GM18907 (cell line): ENCODE data around the gene ZSCAN10.
"Not testable (repeated sequence)": the region's sequence is repeated elsewhere in the genome, so short reads cannot be mapped to it uniquely, and the experiment has no call there.

Experiments used
- ATAC-seq: cut with Tn5 transposase; IDR thresholded peaks from one replicate; pipeline ENCODE4 v1.9.1; 2021; ENCODE audit warnings: mild to moderate bottlenecking, moderate library complexity; ENCODE audit not compliant: unreplicated experiment

The ZSCAN10 gene

DNA sequence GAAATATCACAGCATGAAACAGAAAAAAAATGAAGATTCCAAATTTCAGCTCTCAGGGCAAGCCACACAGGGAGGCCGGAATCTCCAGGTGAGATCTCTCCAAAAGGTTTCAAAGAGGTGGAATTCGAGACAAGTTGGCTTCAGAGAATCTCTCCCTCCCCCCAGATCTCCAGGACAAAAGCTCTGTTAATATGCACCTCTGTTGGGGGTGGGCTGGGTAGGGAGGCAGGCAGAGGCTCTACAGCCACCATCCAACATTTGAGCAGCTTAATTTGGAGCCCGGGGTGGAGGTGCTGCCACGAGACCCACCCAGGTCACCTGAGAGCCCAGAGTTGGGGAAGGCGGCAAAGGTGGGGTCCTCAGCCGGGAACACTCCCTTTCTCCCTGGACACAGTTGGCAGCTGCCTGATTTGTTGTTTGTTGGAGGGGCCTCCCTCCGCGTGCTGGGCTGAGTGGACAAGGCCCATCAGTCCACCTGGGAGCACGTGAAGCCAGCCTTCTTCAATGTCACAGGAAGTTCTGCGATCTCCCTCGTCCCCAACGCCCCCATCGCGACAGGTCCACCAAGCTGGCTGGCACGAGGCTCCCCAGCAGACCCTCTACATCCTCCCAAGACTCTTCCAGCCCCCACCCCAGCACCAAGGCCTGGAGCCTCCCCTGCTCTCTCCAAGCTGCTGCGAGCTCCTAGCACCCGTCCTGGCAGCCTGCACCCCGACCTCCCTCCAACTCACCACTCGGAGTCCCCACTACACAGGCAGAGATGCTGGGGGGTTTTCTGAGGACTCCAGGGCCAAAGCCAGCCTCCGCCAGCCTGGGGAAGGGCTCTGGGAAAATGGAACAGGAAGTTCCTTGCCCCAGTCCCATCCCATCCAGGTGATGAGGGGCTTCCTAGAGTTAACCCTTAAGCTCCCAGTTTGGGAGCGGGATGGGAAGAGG lies at the start of gene ZSCAN10:
ZSCAN10 (minus strand) TSS at position 836 of the 936 bp plus-strand sequence. CDS start 6,357 bp downstream, outside the sequence.
- no peak for ATAC-seq

DNA sequence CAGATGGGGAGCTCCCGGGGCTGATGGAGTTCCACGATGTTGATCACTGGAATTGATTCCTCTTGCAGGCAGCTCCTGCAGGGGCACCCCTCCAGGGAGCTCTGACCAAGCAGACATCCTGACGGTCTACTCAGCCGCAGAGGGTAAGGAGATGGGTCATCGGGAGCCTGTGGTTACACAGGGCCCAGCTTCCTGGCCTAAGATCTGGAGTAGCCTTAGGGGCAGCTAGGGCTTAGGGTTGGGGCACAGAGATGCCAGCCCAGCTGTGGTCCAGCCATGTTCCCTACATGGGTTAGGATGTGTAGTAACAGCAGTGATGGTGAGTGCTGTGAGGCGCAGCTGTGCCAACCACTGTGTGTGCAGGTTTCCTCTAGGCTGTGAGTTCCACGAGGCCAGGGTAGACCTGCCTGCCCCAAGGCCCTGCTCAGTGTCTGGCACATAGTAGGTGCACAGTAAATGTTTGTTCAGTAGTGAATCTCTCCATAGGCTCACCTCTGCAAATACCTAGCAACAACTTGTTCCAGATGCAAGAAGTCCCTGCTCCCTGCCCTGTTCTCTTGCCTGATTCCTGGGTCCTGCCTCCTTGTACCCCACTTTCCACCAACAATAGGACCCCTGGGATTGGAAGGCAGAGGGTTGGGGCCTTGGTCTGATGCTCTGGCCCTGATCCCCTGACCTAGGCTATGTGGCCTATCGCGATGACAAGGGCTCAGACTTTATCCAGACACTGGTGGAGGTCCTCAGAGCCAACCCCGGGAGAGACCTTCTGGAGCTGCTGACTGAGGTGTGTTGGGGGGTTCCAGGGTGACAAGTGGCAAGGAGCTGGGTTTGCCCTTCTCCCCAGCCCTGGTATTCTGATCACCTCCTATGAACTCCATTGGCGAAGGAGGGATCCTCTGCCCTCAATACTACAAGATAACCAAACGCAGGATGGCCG lies 49.4 kb upstream of the ZSCAN10 start:
- ATAC-seq, result no peak

DNA sequence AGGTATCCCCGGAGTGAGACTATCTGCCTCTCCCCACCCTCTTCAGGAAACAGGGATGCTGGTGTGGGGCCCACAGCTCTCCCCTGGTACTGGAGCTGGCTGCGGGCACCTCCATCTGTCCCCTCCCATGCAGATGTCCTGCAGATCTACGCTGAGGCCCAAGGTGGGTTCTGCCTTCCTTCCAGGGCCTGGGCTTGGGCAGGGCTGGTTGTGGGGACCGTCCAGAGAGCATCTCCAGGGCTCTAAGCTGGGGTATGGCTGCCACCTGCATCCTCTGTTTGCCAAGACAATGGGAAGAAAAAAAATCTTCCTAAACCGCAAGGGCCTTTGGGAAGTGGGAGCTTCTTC lies 48.6 kb upstream of the ZSCAN10 start:
- ATAC-seq, result no peak

DNA sequence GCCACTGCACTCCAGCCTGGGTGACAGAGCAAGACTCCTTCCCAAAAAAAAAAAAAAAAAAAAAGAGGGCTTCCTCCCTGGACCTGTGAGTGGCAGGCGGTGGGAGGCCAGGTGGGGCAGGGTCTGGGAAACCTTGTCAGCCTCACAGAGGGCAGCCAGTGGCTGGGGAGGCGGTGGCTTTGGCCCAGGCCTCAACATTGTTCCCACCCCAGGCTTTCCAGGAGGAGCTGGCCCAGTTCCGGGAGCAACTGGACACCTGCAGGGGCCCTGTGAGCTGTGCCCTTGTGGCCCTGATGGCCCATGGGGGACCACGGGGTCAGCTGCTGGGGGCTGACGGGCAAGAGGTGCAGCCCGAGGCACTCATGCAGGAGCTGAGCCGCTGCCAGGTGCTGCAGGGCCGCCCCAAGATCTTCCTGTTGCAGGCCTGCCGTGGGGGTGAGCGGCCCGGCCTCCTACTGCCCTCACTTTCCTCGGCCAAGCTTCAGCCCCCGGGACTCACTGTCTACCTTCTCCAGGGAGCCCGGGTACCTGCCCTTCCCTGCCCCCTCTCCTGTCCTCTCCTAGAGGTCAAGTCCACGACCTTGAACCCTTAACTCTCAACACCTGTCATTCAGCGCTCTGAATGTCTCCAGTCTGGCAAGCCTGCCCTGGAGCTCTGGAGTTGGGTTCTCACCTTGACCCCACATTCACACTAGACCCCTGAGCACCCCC lies 48.1 kb upstream of the ZSCAN10 start:
- no peak for ATAC-seq

DNA sequence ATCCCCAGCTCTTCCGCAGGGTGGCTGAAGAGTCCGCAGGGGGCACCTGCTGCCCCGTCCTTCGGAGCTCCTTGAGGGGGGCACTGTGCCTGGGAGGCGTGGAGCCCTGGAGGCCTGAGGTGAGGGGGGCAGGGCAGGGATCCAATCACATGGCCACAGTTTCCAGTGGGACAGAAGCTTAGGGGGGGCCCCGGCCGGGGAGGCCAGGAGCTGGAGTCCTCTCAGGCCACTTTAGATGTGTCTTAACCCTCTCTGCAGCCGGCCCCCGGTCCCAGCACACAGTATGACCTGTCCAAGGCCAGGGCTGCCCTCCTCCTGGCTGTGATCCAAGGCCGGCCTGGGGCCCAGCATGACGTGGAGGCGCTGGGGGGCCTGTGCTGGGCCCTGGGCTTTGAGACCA lies 46.6 kb upstream of the ZSCAN10 start:
- no peak for ATAC-seq

DNA sequence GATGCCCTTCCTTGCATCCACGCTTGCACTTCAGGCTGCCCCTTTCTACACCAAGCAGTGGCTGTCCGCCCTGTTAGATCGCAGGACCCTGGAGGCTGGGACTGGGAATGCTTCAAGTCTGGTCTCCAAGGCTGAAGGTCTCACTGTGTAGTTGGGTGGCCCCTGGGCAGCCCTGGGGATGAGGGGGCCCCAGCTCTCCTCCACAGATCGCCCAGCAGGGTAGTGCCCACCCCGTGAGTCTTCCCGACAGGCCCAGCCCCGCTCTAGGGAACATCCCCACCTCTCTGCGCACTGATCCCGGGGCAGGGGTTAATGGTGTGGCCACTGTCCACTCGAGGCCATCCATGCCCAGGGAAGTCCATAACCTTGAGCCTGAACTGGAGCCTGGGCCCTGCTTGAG lies 46.1 kb upstream of the ZSCAN10 start:
- no peak for ATAC-seq

DNA sequence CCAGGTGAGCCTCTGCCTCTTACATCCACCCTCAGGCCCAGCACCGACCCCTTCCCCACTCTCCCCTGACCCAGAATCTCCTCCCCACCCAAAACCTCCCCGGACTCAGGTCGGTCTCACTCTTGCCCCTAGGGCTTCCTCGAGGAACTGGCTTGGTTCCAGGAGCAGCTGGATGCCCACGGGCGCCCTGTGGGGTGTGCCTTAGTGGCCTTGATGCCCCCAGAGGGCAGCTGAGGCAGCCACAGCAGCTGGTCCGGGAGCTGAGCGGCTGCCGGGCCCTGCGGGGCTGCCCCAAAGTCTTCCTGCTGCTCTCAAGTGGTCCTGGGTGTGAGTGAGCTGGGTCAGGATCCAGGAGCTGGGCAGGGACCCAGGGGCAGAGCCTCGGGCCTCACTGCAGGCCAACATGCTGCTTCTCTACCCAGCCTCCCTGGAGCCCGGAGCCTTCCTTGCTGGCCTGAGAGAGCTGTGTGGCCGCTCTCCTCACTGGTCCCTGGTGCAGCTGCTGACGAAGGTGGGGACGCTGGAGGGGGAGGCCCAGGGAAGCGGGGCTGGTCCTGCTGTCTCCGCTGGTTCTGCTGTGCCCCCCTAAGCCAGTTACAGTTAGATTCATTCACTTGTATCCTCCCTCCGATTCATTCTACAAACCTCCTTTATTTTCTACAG lies 45.4 kb upstream of the ZSCAN10 start:
- no peak for ATAC-seq

DNA sequence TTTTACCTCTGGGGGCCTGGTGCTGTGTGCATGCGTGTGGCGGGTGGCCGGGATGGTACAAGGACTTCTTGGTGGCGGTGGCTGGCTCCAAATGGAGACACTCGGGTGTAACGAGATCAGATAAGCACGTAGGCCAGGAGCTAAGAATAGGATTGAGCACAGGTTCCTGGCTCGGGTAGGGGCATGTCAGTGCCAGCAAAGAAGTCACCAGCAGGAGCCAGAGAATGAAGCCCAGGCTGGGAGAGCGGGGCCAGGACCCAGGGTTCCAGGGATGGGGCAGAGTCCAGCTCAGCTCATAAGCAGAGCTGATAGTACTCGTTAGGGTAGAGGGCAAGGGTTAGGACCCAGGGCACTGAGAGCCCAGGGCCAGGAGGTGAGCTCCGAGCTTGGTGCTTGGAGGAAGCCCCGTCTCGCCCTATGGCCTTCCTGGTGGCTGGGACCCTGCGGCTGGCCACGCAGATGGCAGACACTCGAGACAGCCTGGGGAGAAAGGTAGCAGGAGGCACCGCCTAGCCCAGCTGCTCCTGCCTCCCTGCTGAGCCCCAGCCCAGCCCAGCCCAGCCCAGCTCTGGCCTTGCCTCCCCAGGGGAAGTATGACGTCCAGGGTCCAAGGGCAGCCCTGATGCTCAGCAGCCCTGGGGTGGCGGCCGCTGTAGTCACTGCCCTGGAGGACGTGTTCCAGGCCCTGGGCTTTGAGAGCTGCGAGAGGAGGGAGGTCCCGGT lies 44.7 kb upstream of the ZSCAN10 start:
- ATAC-seq, result no peak

DNA sequence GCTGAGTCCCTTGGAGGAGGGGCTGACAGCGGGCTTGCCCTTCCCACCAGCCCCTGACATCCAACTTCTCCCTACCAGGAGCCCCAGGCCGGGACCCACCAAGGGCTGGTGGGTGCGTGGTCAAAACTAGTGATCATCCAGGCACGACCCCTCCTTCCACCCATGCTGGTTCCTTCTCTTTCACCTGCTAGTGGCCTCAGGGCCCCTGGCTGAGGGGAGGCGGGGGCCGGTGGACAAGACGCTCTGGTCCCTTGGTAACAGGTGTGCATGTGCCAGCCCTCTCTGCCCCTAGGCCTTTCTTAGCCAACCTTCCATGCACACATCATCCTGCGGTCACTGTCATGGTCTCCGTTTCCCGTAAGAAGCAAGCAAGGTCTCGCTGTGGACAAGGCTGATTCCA lies 44.1 kb upstream of the ZSCAN10 start:
- ATAC-seq, result no peak

DNA sequence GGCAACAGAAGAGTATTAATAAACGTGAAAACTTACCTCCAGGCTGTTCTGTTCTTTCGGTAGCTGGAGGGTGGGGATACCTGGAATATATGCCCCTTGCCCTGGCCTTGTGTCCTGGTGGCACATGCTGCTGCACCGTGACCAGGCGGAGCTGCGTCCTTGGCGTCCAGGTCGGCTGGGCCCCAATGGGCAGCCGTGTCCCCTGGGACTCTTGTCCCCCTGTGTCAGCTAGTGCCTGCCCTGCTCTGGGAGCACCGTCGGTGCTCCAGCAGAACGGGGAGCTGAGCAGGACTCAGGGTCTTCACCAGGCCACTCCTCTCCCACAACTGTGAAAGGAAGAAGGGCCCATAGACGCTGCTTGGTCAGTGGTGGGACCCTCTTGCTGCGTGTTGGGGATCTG lies 43.7 kb upstream of the ZSCAN10 start:
- ATAC-seq, result no peak

DNA sequence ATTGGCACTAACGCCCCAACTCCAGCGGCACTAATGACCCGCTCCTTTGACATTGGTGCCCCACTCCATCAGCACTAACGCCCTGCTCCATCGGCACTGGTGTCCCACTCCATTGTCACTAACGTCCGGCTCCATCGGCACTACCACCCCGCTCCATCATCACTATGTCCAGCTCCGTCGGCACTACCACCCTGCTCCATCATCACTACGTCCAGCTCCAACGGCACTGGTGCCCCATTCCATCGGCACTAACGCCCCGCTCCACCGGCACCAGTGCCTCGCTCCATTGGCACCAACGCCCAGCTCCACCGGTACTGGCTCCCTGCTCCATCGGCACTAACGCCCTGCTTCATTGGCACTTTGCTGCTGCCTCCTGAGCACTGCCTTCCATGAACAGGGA lies 43.2 kb upstream of the ZSCAN10 start:
- no peak for ATAC-seq

DNA sequence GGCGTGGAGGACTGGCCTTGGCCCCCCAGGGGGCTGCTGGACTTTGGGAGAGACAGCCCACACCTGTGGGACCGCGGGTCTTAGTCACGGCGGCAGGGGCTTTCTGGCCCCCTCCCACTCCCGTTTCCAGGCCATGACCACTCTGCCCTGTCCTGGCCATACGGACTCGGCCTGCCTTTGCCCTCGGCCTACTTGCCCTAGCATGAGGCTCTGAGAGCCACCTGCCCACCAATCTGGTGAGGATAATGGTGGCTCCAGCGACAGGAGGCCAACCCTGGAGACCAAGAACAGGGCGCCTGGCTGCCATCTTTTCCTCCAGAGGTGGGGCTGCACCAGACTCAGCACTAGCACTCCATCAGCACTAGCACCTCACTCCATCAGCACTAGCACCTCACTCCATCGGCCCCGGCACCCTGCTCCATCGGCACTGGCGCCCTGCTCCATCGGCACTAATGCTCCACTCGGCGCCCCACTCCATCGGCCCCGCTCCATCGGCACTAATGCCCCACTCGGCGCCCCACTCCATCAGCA lies 42.8 kb upstream of the ZSCAN10 start:
- no peak for ATAC-seq

DNA sequence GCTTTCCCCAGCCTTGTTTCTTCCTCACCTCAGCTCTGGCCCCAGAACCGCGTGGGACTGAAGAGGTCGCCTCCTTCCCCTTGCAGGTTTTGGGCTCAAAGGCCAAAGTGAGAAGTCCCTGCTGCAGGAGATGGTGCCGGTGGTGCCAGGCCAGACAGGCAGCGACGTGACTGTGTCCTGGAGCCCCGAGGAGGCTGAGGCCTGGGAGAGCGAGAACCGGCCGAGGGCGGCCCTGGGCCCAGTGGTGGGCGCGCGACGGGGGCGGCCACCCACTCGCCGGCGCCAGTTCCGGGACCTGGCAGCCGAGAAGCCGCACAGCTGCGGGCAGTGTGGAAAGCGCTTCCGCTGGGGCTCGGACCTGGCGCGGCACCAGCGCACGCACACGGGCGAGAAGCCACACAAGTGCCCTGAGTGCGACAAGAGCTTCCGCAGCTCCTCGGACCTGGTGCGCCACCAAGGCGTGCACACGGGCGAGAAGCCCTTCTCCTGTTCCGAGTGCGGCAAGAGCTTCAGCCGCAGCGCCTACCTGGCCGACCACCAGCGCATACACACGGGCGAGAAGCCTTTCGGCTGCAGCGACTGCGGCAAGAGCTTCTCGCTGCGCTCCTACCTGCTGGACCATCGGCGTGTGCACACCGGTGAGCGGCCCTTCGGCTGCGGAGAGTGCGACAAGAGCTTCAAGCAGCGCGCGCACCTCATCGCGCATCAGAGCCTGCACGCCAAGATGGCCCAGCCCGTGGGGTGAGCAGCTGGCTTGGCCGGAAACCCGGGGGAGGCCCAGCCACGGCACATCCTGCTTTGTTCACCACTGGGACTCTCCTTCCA lies 41.7 kb upstream of the ZSCAN10 start:
- ATAC-seq, result no peak

DNA sequence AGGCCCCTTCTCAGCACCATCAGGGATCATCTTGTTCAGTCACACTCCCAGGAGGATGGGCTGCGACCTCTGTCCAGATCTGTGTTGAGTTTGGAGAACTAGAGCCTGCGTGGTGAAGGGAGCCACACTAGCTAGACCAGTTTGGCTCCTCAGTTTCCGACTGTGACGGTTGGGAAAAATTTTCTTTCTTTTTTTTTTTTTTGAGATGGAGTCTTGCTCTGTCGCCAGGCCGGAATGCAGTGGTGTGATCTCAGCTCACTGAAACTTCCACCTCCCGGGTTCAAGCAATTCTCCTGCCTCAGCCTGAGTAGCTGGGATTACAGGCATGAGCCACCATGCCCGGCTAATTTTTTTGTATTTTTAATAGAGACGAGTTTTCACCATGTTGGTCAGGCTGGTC lies 40.5 kb upstream of the ZSCAN10 start:
- ATAC-seq, result not testable (repeated sequence)

DNA sequence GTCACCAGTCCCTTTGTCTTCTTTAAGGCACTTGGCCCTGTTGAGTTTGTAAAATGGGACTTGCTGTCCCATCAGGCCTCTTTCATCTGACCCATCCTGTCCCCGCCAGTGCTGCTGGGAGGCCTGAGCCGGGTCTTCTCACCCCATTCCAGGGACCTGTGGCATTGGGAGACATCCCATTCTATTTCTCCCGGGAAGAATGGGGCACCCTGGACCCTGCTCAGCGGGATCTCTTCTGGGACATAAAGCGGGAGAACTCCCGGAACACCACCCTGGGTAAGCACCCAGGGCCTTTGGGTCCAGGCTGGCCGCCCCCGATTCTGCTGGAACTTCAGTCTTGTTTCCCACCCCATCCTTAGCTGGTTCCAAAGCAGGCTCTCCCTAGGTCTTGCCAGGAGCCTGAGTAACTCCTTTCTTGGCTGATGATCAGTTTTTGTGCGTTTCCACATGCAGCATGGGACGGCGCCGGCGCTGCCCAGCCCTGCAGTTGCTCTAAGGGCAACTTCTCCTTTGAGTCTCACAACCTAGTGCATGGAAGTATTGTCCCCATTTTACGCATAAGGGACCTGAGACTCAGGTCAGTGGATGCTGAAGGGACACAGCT lies 39.8 kb upstream of the ZSCAN10 start:
- no peak for ATAC-seq

DNA sequence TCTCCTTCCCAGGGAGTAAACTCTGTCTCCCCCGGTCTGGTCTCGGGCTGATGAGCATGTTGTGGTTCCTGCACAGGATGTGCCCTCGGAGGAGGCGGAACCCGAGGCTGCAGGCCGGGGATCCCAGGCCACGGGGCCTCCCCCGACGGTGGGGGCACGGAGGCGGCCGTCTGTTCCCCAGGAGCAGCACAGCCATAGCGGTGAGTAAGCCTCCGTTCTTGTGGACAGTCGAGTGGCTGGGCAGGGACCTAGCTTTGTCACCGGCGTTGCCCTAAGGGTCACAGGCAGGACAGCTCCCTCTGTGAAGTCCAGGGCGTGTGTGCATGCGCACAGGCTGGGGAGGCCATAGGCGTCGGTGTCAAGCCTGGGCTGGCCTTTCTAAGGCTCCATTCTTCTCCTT lies 39.2 kb upstream of the ZSCAN10 start:
- no peak for ATAC-seq

DNA sequence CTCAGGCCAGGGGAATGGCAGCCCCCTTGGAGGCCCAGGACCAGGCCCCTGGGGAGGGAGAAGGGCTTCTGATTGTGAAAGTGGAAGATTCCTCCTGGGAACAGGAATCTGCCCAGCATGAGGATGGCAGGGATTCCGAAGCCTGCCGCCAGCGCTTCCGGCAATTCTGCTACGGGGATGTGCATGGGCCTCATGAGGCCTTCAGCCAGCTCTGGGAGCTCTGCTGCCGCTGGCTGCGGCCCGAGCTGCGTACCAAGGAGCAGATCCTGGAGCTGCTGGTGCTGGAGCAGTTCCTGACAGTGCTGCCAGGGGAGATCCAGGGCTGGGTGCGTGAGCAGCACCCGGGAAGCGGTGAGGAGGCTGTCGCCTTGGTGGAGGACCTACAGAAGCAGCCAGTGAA lies 38.2 kb upstream of the ZSCAN10 start:
- ATAC-seq, result no peak

DNA sequence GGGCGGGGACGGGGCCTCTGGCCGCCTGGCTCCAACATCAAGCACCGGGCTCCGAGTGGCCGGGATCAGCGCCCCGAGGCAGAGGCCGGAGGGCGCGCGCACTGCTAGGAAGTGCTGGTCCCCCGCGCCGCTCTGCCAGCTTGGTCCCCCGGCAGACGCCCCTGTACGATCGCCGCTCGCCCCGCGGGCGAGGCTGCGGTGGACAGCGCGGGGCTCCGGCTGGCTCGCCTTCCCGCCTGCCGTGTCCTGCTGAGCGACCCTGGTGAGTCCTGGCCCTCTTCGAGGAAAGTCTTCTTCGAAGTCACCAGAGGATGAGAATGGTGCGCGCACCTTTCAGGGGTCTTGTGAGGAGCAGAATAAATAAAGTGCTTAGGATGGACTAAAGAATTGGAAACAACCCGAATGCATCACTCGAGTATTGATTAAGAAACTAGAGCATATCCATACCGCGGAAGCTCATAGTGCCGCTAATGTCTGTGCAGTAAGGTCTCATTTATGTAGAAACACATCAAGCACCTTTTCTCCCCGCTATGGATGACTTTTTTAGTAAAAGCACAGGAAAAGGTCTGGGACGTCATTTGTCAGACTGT lies 36.1 kb upstream of the ZSCAN10 start:
- ATAC-seq, result no peak
